Measurements from ENCODE around the gene SLIT1. TPM values are rescaled to one million over a fixed set of nuclear protein-coding genes. Genes with fewer than 3 reads are reported as not detected.

The SLIT1 gene
- total RNA-seq, 2 donors from 2014 or later, result 0.14 to 0.35 TPM

DNA sequence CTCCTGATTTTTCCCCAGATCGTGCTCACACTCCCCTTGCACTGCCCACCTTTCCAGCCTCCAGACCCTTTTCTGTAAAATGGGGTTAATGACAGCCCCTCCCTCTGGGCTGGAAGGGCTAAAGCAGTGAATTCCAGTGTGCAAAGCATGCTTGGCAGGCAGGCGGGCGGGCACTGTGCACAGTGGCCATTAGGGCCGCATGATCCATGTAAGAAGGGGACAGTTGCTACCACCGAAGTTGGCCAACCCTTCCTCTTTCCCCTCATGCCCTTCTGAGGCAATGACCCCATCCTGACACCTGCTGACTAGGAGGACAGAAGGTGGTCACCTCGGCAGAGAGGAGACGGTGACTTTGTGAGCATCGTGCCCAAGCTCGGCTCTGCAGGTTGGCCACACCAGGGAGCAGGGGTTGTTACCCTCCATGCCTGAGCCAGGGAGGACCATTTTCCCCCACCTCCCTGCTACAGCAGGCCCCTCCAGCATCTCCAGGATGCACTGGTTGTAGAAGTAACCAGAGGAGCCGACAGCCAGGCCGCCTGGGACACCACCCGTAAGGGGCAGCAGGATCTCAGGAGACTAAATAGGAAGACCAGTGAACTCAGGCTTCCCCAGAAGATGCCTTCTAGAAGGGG is 166.4 kb downstream of the SLIT1 start:
- H3K4me1 ChIP-seq (ENCODE audit: control insufficient read depth in 1 of 2, low read depth in 2 of 2), result peaks cover 12 to 32% of the 10 kb centered on the region in 2 donors
- no peak for ATAC-seq (ENCODE audit: insufficient number of reproducible peaks, low FRiP score, low read depth)
- DNase-seq (ENCODE audit: low spot score), result no peak
- no peak overlapping the region for H3K4me3 ChIP-seq
- H3K36me3 ChIP-seq, result no peaks in the 10 kb centered on the region
- TF ChIP-seq, protein P1, sequence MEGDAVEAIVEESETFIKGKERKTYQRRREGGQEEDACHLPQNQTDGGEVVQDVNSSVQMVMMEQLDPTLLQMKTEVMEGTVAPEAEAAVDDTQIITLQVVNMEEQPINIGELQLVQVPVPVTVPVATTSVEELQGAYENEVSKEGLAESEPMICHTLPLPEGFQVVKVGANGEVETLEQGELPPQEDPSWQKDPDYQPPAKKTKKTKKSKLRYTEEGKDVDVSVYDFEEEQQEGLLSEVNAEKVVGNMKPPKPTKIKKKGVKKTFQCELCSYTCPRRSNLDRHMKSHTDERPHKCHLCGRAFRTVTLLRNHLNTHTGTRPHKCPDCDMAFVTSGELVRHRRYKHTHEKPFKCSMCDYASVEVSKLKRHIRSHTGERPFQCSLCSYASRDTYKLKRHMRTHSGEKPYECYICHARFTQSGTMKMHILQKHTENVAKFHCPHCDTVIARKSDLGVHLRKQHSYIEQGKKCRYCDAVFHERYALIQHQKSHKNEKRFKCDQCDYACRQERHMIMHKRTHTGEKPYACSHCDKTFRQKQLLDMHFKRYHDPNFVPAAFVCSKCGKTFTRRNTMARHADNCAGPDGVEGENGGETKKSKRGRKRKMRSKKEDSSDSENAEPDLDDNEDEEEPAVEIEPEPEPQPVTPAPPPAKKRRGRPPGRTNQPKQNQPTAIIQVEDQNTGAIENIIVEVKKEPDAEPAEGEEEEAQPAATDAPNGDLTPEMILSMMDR (IDR thresholded peaks at IDR 0.05), result no peak
- H3K9me3 ChIP-seq, result no peaks in the 10 kb centered on the region
- H3K27me3 ChIP-seq (replicated peaks; ENCODE audit: insufficient read depth), result no peaks in the 10 kb centered on the region
- no peak overlapping the region for H3K27ac ChIP-seq

DNA sequence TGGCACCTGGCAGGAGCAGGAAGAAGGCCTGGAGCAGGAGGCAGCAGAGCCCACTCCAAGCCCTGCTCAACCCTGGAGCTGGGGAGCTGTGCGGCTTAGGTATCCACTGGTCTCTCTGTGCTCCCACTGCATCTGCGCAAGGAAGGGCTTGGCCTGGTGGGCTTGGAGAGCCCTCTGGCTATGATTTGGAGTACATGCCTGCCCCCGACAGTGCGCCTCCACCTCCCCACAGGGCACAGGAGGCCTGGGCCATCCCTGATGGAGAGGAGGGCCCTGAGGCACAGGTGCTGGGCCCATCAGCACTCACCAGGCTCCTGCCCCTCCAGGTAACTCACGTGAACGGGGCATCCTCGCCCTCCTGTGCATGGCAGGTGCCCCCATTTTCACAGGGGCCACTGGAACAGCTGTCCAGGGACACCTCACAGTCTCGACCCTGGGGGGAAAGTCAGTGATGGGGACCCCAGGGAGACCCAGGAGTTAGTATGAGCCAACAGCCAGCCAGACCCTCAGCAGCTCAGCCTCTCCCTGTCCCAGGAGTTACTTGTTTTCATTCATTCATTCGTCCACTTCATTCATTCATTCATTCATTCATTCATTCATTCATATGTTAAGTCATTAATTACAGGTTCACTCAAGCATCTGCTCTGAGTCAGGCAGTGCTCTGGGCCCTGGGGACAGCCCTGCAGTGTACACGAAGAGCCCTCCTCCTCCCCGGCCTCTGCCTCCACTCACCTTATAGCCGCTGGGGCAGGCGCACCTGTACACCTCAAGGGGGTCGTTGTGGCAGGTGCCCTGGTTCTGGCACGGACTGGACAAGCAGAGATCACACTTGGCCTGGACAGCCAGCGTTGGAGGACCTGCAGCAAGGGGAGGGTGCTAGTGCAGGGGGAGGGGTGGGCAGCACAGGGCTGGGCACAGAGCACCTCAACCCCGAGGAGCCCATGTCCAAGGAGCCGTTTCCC is 167.2 kb downstream of the SLIT1 start:
- no peaks in the 10 kb centered on the region for H3K9me3 ChIP-seq
- ATAC-seq (ENCODE audit: insufficient number of reproducible peaks, low FRiP score, low read depth) (no peak), DNase-seq (ENCODE audit: low spot score) (no peak)
- H3K27me3 ChIP-seq (replicated peaks; ENCODE audit: insufficient read depth), result no peaks in the 10 kb centered on the region
- no peak overlapping the region for H3K27ac ChIP-seq
- TF ChIP-seq, protein P1 (IDR thresholded peaks at IDR 0.05), result no peak
- peaks cover 6 to 24% of the 10 kb centered on the region in 2 donors for H3K4me1 ChIP-seq (ENCODE audit: control insufficient read depth in 1 of 2, low read depth in 2 of 2)
- no peak overlapping the region for H3K4me3 ChIP-seq
- H3K36me3 ChIP-seq, result no peaks in the 10 kb centered on the region

DNA sequence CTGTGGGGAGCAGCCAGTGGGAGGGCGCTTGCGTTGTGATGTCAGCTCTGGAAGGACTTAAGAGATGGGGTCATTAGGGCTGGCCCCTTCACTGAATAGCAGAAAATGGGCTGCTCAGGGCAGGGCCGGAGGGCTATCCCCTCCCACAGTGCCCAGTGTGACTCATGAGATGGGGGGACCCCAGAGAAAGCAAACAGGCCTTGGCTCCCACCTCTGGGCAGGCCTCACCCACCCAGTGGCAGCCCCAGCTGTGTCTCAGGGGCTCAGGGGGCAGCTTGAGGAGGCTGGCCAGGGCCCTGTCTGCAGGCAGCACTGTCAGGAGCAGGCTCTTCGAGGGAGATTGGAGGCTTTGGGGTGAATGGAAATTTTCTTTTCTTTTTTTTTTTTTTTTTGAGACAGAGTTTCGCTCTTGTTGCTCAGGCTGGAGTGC is 168.3 kb downstream of the SLIT1 start:
- Histone ChIP-seq H3K27me3 (replicated peaks; ENCODE audit: insufficient read depth) (no peaks in the 10 kb centered on the region), H3K4me1 (ENCODE audit: control insufficient read depth in 1 of 2, low read depth in 2 of 2) (peaks cover 6 to 17% of the 10 kb centered on the region in 2 donors), H3K4me3 (no peak overlapping the region), H3K36me3 (no peaks in the 10 kb centered on the region), H3K27ac (no peak overlapping the region), H3K9me3 (no peaks in the 10 kb centered on the region)
- ATAC-seq (ENCODE audit: insufficient number of reproducible peaks, low FRiP score, low read depth) (no peak), DNase-seq (ENCODE audit: low spot score) (no peak)
- TF ChIP-seq, protein P1 (IDR thresholded peaks at IDR 0.05), result no peak

DNA sequence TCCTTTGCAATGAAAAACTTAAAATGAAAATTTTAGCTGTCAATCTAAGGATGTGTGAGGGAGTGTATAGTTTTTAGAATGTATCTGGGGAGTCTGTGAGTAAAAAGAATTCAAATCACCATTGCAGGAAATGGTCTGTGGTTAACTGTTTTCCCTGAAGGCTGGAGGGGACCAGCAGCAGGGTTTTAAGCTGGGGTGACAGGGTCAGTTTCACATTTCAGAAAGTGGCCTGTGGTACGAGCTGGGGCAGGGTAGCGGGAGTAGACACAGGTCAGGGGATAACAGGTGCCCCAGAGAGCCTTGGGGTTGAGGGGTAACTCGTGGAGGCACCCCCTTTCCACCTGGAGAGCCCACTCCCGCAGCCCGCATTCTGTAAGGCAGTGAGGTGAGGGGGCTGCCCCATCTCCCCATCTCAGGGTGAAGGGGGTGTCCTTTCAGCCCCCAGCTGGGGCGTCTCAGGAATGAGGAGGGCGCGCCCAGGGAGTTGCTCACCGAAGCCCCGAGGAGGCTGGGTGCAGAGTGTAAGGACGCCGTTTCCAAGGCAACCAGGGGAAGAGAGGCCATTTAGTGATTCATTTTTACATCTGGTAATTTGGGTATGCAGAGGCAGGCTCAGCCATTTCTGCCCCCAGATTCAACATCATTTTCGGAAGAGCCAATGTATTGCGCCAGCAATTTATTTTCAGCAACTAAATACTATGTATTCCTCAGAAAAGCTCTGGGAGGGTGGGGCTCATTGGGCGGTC is 168.9 kb downstream of the SLIT1 start:
- Histone ChIP-seq H3K9me3 (no peaks in the 10 kb centered on the region), H3K27me3 (replicated peaks; ENCODE audit: insufficient read depth) (no peaks in the 10 kb centered on the region), H3K36me3 (no peaks in the 10 kb centered on the region), H3K27ac (no peak overlapping the region), H3K4me3 (no peak overlapping the region), H3K4me1 (ENCODE audit: control insufficient read depth in 1 of 2, low read depth in 2 of 2) (peaks cover 6 to 17% of the 10 kb centered on the region in 2 donors)
- DNase-seq (ENCODE audit: low spot score) (no peak), ATAC-seq (ENCODE audit: insufficient number of reproducible peaks, low FRiP score, low read depth) (no peak)
- TF ChIP-seq, protein P1 (IDR thresholded peaks at IDR 0.05), result no peak

DNA sequence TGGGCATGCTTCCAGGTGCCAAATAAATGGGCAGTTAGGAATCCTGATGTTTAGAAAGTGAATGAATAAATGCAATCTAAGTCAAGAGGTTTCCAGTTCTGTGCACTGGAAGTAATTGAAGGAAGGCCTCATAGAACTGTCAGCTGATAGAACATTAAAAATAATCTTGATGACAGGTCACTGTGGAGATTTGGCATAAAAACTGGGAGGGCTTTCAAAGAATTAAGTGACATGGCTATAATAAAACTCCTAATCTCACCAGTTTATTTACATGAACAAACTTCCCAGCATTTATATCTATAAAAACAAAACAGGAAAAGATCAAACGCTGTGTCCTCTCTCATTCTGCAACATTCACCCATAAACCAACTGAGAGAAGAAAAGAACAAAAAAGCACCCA is 170.5 kb downstream of the SLIT1 start:
- TF ChIP-seq, protein P1 (IDR thresholded peaks at IDR 0.05), result no peak
- Histone ChIP-seq H3K27me3 (replicated peaks; ENCODE audit: insufficient read depth) (no peaks in the 10 kb centered on the region), H3K9me3 (no peaks in the 10 kb centered on the region), H3K27ac (no peak overlapping the region), H3K4me3 (no peak overlapping the region), H3K4me1 (ENCODE audit: control insufficient read depth in 1 of 2, low read depth in 2 of 2) (peaks cover under 1 to 4% of the 10 kb centered on the region in 2 donors), H3K36me3 (no peaks in the 10 kb centered on the region)
- ATAC-seq (ENCODE audit: insufficient number of reproducible peaks, low FRiP score, low read depth) (no peak), DNase-seq (ENCODE audit: low spot score) (no peak)
